Posterior cingulate gyrus (tissue), 11 donors: ENCODE data around the gene IL17RA.
A peak's percentile ranks its signal among the peaks of the same experiment; 100 is the strongest.
"Not testable (repeated sequence)": the region's sequence is repeated elsewhere in the genome, so short reads cannot be mapped to it uniquely, and the experiment has no call there.

Experiments
- DNase-seq, 10 donors: peaks; one replicate each; pipeline versions ENCODE4 v3.0.0 to v3.0.0-alpha.2; 2020 to 2021; ENCODE audit warnings: mixed read lengths in 3 of 10
- intact Hi-C: fragments of 100-400 bp; cut with DNase I; formaldehyde crosslinking; loops from one replicate; pipeline ENCODE4 v1.15.1; 2023

Gene IL17RA, protein sequence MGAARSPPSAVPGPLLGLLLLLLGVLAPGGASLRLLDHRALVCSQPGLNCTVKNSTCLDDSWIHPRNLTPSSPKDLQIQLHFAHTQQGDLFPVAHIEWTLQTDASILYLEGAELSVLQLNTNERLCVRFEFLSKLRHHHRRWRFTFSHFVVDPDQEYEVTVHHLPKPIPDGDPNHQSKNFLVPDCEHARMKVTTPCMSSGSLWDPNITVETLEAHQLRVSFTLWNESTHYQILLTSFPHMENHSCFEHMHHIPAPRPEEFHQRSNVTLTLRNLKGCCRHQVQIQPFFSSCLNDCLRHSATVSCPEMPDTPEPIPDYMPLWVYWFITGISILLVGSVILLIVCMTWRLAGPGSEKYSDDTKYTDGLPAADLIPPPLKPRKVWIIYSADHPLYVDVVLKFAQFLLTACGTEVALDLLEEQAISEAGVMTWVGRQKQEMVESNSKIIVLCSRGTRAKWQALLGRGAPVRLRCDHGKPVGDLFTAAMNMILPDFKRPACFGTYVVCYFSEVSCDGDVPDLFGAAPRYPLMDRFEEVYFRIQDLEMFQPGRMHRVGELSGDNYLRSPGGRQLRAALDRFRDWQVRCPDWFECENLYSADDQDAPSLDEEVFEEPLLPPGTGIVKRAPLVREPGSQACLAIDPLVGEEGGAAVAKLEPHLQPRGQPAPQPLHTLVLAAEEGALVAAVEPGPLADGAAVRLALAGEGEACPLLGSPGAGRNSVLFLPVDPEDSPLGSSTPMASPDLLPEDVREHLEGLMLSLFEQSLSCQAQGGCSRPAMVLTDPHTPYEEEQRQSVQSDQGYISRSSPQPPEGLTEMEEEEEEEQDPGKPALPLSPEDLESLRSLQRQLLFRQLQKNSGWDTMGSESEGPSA

DNA sequence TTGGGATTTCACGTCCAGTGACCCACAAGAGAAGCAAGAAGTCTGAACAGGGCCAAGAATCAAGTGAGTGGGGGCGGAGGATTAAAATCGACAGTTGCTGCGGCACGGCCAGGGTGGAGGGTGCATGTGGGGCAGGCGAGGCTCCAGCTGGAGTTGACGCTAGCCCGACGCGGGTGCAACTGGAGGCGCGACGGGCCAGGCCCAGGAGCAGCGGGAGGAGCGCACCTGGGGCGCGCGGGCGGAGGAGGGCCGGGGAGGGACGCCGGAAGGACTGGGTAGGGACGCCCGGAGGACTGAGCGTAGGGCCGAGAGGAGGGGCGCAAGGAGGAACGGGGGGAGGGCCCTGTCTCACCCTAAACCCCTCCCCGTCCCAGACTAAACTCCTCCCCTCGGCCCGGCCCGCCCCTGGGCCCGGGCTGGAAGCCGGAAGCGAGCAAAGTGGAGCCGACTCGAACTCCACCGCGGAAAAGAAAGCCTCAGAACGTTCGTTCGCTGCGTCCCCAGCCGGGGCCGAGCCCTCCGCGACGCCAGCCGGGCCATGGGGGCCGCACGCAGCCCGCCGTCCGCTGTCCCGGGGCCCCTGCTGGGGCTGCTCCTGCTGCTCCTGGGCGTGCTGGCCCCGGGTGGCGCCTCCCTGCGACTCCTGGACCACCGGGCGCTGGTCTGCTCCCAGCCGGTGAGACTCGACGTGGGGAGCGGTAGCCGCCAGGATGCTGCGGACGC lies at the start of gene IL17RA:
IL17RA (plus strand) TSS at position 447 of the 723 bp plus-strand sequence; CDS start at position 539, 92 bp downstream.
- intact Hi-C loops, result loop anchor here (5.0 kb wide), 1 partner anchor 88 kb away; no protein-coding TSS in a partner anchor
- DNase-seq, result peak in 9 of 10 donors; percentile 56 to 95 (median 67)

DNA sequence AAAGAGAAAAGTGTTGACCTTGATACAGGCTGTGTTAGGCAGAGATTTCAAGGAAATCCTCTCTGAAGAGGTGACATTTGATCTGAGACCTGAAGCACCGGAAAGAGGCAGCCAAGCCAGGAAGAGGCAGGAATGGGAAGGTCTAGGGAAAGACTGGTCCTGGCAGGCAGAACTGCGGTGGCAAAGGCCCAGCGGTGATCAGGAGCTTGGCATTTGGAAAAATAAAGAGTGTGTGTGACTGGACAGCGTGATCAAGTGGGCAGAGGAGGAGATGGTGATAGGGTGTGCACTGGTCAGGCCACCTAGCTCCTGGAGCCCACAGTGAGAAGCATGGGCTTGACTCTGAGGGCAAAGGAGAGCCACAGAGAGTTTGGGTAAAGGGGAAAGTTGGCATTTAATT lies 49.6 kb upstream of the IL17RA start:
- peak in 3 of 10 donors; percentile 13 to 78 (median 77) for DNase-seq
- intact Hi-C loops, result no loop called here

DNA sequence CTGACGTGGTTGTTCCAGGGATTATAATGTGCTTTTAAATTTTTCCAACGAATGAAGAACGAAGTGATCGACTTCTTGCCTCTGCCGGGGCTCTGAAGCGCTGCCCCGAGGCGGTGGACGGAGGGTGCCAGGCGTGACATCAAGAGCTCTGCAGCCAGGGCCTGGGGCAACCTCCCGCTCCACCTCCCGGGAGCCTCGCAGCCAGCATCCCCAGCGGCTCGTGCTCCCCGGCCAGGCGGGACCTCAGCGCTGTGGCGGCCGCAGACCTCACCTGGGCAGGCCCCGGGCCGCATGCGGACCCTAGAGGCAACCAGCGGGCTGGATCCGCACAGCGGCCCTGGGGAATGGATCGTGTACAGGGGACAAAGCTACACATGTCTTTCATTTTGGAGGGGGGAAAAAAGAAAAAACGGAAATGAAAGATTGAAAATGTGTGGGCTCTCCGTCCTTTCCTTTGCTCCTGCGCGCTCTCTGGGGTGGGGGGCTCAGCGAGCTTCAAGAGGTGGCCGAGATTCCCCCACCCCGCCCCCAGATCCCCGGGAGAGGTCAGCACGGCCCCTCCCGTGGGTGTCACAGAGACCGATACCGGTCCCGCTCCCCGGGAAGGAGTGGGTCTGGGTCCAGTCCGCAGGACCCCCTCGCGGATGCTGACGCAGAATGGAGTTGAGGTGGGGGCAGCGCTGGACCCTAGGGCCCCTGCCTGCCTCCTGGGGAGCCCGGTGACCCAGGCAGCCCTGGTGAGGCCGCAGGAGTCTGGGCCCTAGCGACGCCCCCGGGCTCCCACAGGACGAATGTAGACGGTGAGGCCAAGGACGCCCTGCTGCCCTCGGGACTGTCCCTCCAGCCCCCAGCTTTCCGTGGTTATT lies 48.6 kb upstream of the IL17RA start:
- DNase-seq, result peak in 9 of 10 donors; percentile 39 to 93 (median 61)

DNA sequence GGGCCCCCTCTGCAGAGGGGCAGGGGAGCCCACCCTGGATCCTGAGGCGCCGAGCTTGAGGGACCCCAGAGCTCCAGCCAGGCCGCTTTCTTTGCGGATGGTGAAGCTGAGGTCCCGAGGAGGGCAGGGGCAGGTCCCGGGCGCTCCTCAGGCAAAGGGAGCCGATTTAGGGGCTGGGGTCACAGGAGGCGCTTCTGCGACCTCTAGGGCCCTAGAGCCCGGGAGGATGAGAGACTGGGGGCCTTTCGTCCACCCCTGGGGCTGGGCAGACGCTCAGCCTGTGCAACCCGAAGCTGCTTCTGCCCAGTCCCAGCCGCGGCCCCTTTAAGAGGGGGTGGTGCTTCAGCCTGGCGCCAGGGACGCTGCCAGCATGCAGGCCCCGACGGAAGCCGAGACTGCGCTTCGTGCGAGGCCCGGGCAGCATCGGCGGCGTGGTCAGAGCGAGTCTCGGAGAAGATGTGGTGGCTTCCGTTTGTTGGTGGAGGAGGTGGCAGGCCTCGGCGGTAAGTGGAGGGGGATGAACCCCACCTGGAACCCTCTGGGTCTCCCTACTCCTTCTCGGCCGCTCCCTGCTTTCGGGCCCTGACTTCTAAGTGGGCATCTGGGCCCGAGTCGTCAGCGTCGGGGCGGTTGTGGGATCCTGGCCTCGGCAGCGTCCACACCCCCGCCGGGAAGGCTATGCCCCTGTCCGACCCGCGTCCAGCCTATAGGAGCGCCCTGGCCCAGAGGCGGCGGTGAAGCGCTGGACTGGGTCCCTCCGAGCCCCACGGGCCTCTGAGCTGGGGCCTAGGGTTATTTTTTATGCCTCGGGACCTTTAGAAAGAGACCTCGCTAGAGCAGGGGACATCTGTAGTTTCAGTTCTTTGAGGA lies 47.7 kb upstream of the IL17RA start:
- intact Hi-C loops, result not testable (repeated sequence)
- peak in 2 of 10 donors; percentile 37 to 83 for DNase-seq

More for the DNA sequence above, 48.6 kb upstream of the IL17RA start:
- intact Hi-C loops, result not testable (repeated sequence)

DNA sequence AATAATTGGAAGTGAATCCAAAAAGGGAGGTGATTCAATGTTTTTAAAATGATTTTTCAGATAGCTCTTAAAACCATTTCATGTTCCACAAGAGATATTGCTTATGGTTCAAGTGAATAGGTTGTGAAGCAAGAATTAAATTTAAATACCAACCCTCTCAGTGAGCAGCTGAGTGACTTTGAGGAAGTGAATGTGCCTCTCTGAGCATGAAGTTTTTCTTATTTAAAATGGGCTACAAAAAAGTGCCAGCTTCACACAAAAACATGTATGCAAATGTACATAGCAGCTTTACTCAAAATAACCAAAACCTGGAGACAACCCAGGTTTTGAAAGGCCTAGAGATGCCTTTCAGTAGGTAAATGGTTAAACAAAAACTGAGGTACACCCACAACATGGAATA lies 41.3 kb upstream of the IL17RA start:
- no peak for DNase-seq
- intact Hi-C loops, result no loop called here

DNA sequence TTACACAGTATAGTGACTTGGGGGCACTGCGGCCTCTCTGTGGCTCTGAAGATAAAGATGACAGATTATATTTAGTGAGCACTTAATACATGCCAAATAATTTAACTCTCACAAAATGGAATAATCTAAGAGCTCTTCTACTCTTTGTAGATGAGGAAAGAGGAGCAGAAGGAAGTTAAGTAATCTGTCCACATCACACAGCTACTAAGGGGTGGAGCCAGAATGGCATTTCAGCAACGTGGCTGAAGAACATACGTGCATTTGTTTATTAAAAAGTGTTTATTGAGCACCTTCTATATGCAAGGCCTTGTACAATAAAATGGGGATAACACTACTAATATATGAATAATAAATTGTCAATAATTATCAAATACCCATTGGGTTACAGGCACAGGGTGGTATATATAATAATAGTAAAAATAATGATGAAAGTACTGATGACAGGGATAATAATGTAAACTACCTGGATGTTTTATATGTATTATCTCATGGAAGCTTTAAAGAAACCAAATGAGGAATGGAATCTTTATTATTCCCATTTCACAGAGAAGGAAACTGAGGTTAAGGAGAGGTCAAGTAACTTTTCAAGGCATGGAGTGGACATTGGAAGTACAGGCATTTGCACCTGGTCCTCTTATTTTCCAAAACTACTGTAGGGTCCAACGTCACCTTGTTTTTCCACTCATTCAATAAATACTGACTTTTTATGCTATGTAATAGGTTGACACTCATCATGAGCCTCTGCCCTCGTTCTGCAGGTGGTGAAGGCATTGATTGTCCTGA lies 38.0 kb upstream of the IL17RA start:
- intact Hi-C loops, result no loop called here
- no peak for DNase-seq

DNA sequence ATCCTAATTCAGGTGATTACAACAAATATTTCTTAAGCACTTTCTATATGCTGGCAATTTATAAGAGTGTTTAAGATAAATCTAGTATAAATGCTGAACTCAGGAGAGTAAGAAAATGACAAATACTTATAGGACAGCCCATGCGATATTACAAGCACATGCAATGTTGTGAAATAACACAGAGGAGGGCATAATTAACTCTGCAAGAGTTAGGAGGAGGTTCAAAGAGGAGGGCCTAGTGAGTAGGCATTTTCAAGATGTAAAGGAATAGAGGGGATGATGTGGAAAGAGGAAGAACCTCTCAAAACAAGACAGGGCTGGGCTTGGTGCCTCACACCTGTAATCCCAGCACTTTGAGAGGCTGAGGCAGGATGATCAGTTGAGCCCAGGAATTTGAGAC lies 37.1 kb upstream of the IL17RA start:
- intact Hi-C loops, result no loop called here

DNA sequence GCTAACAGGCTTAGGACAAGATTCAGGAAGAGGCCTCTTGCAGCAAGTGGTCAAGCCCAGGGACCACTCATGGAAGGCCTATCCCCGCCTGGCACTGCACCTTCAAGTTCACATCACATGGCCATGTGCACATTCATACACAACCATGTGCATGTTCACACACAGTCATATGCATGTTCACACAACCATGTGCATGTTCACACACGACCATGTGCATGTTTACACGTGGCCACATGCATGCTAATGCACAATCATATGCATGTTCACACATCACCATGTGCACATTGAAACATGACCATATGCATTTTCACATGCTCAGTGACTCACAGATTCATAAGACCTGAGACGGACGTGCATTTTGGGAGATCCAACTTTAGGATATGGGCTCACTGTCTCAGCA lies 28.7 kb upstream of the IL17RA start:
- DNase-seq, result no peak
- intact Hi-C loops, result loop anchor here (5.0 kb wide), 1 partner anchor 139 kb away; no protein-coding TSS in a partner anchor

More for the DNA sequence above, 37.1 kb upstream of the IL17RA start:
- no peak for DNase-seq

DNA sequence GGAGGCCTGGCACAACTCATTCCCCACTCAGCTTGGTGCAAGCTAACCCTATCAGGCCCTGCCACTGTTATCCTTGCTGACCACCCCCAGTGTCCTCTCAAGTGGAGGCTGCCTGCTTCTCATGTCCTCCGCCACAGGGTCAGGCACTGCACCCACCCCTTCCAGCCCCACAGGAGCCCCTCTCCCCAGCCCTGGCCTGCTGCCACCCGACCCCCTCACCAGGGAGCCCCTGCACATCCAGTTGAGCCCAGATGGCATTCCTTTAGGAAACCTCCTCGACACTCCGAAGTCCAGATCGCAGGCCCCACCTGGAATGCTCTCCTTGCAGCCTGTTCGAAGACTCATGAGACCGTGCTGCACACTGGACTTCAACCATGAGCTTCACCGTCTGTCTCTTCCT lies 28.0 kb upstream of the IL17RA start:
- DNase-seq, result no peak
- intact Hi-C loops, result loop anchor here (5.0 kb wide), 1 partner anchor 140 kb away; no protein-coding TSS in a partner anchor

DNA sequence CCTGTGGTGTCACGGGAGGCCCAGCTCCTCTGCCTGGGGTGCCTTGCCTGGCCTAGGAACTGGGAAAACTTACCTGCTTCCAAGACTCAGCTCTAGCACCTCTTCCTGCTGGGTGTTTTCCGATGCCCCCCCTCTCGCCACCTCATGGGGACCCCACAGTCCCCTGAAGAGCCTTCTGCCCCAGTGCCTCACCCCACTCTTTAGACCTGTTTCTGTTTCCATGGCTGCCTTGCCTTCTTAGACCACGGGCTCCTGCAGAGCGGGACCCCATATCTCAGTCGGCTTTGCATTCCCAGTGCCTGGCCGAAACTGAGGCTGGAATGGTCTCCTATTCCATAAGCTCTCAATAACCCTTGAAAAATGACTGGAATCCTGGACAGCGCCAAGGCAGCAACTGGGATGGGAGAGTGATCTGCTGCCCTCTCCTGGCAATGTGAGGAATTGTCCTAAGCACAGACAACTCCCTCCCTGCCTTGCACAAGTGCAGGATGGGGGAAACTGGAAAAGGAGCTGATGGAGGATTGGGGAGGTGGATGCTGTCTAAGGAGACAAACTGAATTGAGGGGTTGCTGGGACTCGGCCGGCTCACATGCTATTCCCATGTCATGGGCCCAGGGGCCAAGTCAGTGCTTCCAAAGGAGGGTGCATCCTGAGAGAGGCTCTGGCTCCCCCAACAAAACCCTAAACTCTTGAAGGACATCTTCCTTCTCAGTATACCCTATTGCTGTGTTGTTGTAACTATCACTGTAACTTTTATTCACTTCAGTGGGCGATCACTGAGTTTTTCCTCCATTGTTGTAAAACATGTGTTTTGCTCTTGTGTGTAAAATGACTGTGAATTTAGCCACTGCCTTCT lies 26.6 kb upstream of the IL17RA start:
- DNase-seq, result peak in 9 of 10 donors; percentile 39 to 94 (median 75)
- intact Hi-C loops, result loop anchor here (1.0 to 5.0 kb wide), 2 partner anchors 122 to 141 kb away; no protein-coding TSS in a partner anchor

DNA sequence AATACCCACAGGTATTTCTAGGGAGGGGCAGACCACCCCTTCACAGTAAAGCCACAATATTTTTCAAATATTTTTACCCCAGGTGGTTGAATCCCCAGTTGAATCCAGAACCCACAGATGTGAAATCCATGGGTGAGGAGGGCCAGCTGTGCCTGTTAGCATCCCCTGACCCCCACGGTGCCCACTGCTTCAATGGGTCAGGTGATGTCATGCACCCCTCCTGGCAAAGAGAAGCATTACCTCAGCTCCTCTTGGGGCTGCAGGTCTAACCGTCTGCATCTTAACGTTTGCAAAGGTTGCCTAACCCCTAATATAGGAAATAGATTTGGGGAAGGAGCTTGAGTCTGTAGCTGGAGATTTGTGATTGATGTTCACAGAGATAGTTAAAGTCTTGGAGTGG lies 24.7 kb upstream of the IL17RA start:
- intact Hi-C loops, result no loop called here
- DNase-seq, result no peak

DNA sequence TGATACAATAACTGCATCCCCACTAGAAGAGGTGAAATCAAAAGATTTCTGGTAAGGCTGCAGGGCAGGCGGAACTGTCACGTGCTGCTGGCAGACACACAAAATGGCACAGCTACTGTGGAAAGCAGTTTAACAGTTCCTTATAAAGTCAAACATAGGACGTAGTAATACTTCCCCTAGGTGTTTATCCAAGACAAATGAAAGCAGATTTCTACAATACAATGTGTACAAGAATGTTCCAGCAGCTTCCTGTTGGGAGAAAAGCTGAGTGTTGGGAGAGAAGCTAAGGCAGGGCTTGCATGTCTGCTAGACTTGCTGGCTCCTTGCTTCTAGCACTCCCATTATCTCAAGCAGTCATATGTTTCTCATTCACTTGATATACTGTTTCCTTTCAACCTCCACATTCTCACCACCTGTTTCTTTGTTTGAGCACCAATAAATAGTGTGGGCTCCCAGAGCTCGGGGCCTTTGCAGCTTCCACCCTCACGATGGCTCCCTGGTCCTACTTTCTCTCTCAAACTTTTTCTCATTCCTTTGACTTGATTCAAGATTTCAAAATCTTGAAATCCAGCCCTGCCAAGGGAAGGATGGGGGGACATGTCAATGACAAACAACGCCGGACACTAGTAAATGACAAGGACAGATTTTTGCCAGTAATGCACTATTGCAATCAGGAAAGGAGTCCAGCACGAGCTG lies 21.2 kb upstream of the IL17RA start:
- DNase-seq, result no peak
- intact Hi-C loops, result no loop called here

DNA sequence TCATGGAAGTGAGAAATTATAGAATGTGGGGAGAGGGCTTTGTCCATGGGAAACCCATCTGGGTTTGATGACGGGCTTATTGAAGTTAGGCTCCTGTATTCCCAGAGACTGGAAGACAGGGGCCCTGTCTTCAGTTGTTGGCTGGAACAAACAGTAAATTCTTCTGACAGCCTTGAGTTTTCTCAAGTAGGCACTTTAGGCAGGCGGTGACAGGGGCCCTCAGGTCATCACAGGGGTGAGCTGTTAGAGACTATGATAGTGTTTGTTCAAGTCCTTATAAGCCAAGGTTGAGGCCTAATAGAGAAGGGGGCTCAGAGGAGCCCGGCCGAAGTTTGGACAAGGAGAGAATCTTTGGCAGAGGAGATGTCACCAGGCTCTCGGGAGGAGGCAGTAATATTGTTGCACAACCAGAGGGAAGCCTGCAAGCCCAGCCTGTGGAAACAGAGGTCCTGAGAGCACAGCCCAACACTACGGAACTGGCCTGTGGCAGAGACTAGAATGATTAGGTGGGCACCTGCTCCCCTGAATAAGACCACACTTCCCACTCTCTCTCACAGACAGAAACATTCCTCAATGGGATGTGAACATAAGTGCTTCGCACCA lies 20.2 kb upstream of the IL17RA start:
- DNase-seq, result no peak
- intact Hi-C loops, result no loop called here

DNA sequence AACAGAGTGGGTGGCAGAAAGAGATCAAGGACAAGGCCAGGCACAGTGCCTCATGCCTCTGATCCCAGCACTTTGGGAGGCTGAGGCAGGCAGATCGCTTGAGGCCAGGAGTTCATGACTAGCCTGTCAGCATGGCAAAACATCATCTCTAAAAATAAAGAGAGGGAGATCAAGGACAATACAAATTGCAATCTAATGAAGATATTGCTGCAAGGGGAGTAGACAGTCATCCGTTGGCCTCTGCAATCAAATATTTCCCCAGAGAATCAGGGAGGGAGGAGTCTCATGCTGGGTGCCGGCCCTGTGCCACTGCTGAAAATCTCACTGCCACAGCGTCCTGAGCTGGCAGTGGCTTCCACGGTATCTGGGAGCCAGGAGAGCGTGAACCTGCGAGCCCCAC lies 19.4 kb upstream of the IL17RA start:
- intact Hi-C loops, result no loop called here
- no peak for DNase-seq

DNA sequence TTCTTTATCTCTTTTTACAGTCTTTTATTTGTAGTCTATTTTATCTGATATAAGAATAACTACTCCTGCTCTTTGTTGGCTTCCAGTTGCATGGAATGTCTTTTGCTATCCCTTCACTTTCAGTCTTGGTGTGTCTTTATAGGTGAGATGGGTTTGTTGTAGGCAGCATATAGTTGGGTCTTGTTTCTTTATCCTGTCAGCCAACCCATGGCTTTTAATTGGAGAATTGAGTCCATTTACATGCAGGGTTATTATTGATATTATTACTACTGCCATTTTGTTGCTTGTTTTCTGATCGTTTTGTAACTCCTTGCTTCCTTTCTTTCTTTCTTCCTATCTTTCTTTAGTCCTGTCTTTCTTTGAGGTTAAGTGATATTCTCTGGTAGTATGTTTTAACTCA lies 11.9 kb upstream of the IL17RA start:
- no peak for DNase-seq
- intact Hi-C loops, result loop anchor here (5.0 kb wide), 1 partner anchor 429 kb away; no protein-coding TSS in a partner anchor

DNA sequence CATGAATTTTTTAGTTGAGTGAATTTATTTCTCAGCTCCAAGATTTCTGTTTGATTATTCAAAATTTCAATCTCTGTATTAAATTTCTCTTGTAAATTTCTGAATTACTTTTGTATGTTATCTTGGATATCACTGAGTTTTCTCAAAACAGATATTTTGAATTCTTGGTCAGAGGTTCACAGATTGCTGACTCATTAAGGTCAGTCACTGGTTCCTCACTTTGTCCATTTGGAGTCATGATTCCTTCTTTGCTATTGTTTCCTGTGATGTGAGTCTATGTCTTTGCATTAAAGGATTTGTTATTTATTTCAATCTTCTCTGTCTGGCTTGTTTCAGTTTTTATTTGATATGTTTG lies 10.2 kb upstream of the IL17RA start:
- no peak for DNase-seq
- intact Hi-C loops, result loop anchor here (5.0 kb wide), 1 partner anchor 428 kb away; no protein-coding TSS in a partner anchor
